B cell (primary cell): ENCODE measurements around the gene OAT. TPM values are rescaled to one million over a fixed set of nuclear protein-coding genes. Genes with fewer than 3 reads are reported as not detected.
"Not testable (repeated sequence)": the region's sequence is repeated elsewhere in the genome, so short reads cannot be mapped to it uniquely, and the experiment has no call there.

Experiments used
- ATAC-seq: fragments of 200-7000 bp; cut with Tn5 transposase; one replicate; pipeline ENCODE4 v1.10.0; 2021; ENCODE audit warnings: low read depth, mild to moderate bottlenecking, moderate number of reproducible peaks, moderate library complexity
- CTCF ChIA-PET: fragments of 350-600 bp; sonication (Branson Sonifier 250); formaldehyde crosslinking; loops from one replicate; lab custom pipeline; 2021; ENCODE audit warnings: antibody characterized with exemption, inconsistent platforms; lab: Charles Lee
- POLR2A ChIA-PET: fragments of 350-600 bp; sonication (Branson Sonifier 250); formaldehyde crosslinking; loops from one replicate; lab custom pipeline; 2021; ENCODE audit warnings: antibody characterized with exemption; lab: Charles Lee
- DNase-seq: peaks from one replicate; pipeline ENCODE4 v3.0.0; 2013
- H2AFZ ChIP-seq: 2 replicates; pipeline ENCODE4 v1.6.1; 2012; ENCODE audit warnings: mild to moderate bottlenecking, low read depth, low read length; ENCODE audit not compliant: insufficient read depth, poor library complexity, severe bottlenecking
- H3K27ac ChIP-seq, 2 donors: 1 replicate in 1 of 2; 2 replicates in 1 of 2; pipeline ENCODE4 v1.5.1; 2012 to 2013; ENCODE audit warnings: low read length in 2 of 2, mild to moderate bottlenecking in 2 of 2, moderate library complexity in 1 of 2
- H3K27me3 ChIP-seq, 4 experiments: fragments of 200-600 bp in 1 of 4; sonication (generic) in 1 of 4; replicated peaks in 1 of 4; 1 replicate in 2 of 4; 2 replicates in 2 of 4; pipeline versions ENCODE4 v1.6.1 to v1.7.0; 2013 to 2016; ENCODE audit warnings: low read length in 3 of 4, mild to moderate bottlenecking in 2 of 4, mixed read lengths in 1 of 4, moderate library complexity in 1 of 4; ENCODE audit not compliant: insufficient read depth in 4 of 4, control insufficient read depth in 3 of 4; ENCODE audit errors: control extremely low read depth in 1 of 4
- H3K36me3 ChIP-seq, 2 experiments: replicated peaks in 1 of 2; 1 replicate in 1 of 2; 2 replicates in 1 of 2; pipeline versions ENCODE4 v1.6.1 to v1.7.1; 2013; ENCODE audit warnings: low read length in 1 of 2; ENCODE audit not compliant: insufficient read depth in 2 of 2, control insufficient read depth in 1 of 2; ENCODE audit errors: control extremely low read depth in 1 of 2, extremely low read depth in 1 of 2
- H3K4me1 ChIP-seq, 2 donors: fragments of 200-600 bp in 1 of 2; sonication (generic) in 1 of 2; 1 replicate in 1 of 2; 2 replicates in 1 of 2; pipeline versions ENCODE4 v1.5.1 to v1.6.1; 2013 to 2017; ENCODE audit warnings: low read length in 2 of 2; ENCODE audit not compliant: control insufficient read depth in 2 of 2, insufficient read depth in 2 of 2
- H3K4me2 ChIP-seq: replicated peaks from 2 replicates; pipeline ENCODE3; 2012; ENCODE audit warnings: mild to moderate bottlenecking, low read depth, low read length; ENCODE audit not compliant: poor library complexity, severe bottlenecking
- H3K4me3 ChIP-seq, 5 experiments: fragments of 200-600 bp in 1 of 5; sonication (generic) in 1 of 5; 1 replicate in 3 of 5; 2 replicates in 2 of 5; pipeline versions ENCODE4 v1.5.1 to v1.7.0; 2011 to 2016; ENCODE audit warnings: low read length in 4 of 5, mild to moderate bottlenecking in 4 of 5, low read depth in 2 of 5, control low read depth in 1 of 5, moderate library complexity in 1 of 5; ENCODE audit not compliant: insufficient read depth in 1 of 5; ENCODE audit errors: control extremely low read depth in 1 of 5, extremely low read depth in 1 of 5
- H3K79me2 ChIP-seq: fragments of 200-600 bp; sonication (generic); one replicate; pipeline ENCODE4 v1.6.0; 2016; ENCODE audit warnings: low read length; ENCODE audit not compliant: control insufficient read depth, insufficient read depth
- H3K9ac ChIP-seq: fragments of 200-600 bp; sonication (generic); 2 replicates; pipeline ENCODE4 v1.6.1; 2017; ENCODE audit warnings: mild to moderate bottlenecking, low read length, moderate library complexity
- H3K9me3 ChIP-seq, 3 donors: one replicate each; pipeline versions ENCODE4 v1.6.1 to v1.7.1; 2013; ENCODE audit warnings: low read length in 2 of 3; ENCODE audit not compliant: control insufficient read depth in 2 of 3, insufficient read depth in 1 of 3; ENCODE audit errors: control extremely low read depth in 1 of 3
- H4K20me1 ChIP-seq: 2 replicates; pipeline ENCODE4 v1.6.0; 2012; ENCODE audit warnings: mild to moderate bottlenecking, low read length; ENCODE audit not compliant: insufficient read depth, control insufficient read depth, poor library complexity, severe bottlenecking
- H3K27ac Mint-ChIP-seq: one replicate; pipeline ENCODE4 v1.8.0; 2021; ENCODE audit warnings: mixed read lengths
- H3K27me3 Mint-ChIP-seq: one replicate; pipeline ENCODE4 v1.8.0; 2021; ENCODE audit warnings: mixed read lengths
- H3K4me1 Mint-ChIP-seq: one replicate; pipeline ENCODE4 v1.8.0; 2021; ENCODE audit warnings: mixed read lengths
- H3K4me3 Mint-ChIP-seq: one replicate; pipeline ENCODE4 v1.8.0; 2021; ENCODE audit warnings: mixed read lengths
- H3K9me3 Mint-ChIP-seq: one replicate; pipeline ENCODE4 v1.8.0; 2022; ENCODE audit warnings: mixed read lengths; ENCODE audit not compliant: insufficient read depth
- CTCF ChIP-seq: fragments of 200-600 bp; IDR thresholded peaks from one replicate; pipeline ENCODE4 v1.8.0; 2022; ENCODE audit warnings: antibody characterized with exemption, mild to moderate bottlenecking
- EZH2 ChIP-seq: IDR thresholded peaks from 2 replicates; pipeline ENCODE4 v1.6.1; 2012; ENCODE audit warnings: borderline replicate concordance, low read depth, mild to moderate bottlenecking, moderate library complexity, low read length; ENCODE audit not compliant: insufficient read depth, poor library complexity, severe bottlenecking
- WGBS: methylation state at CpG from one replicate; pipeline ENCODE4 v1.1.5; 2013; ENCODE audit warnings: missing lambda C conversion rate; ENCODE audit not compliant: insufficient coverage; 5-methylcytosine and 5-hydroxymethylcytosine counted together
- intact Hi-C: fragments of 100-400 bp; cut with micrococcal nuclease; formaldehyde crosslinking; loops from one replicate; pipeline ENCODE4 v1.10.0; 2022
- polyA plus RNA-seq: library from polyadenylated mRNA; depleted of rRNA; stranded (reverse); fragments of >200 nt; gene quantifications from 2 replicates; pipeline ENCODE4 v1.2.3, GENCODE V29; 2012
- total RNA-seq, 2 donors: library from RNA; stranded (reverse); fragments of 120-200 nt in 1 of 2; gene quantifications; 1 replicate in 1 of 2; 2 replicates in 1 of 2; pipeline versions ENCODE4 v1.2.3 to v1.2.4, GENCODE V29; 2013 to 2022

The OAT gene
- total and polyA plus RNA-seq, 2 donors (not counting 1 experiment from before 2014, with no cell fraction given), result 13.9 to 20.1 TPM

DNA sequence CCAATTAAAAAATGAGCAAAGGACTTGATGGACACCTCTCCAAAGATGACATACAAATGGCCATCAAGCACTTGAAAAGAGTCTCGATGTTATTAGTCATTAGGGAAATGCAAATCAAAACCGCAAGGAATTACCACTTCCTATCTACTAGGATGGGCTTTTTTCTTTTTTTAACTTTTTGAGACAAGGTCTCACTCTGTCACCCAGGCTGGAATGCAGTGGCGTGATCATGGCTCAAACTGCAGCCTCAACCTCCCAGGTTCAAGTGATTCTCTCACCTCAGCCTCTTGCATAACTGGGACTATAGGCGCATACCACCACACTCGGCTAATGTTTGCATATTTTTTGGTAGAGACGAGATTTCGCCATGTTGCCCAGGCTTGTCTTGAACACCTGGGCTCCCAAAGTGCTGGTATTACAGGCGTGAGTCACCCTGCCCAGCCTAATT, 17.5 kb upstream of the OAT start:
- Mint-ChIP-seq H3K9me3 (no peaks in the 10 kb centered on the region), H3K4me3 (peak overlapping the region; percentile 63), H3K27ac (peak overlapping the region; percentile 37), H3K27me3 (peaks cover 21% of the 10 kb centered on the region), H3K4me1 (peaks cover 6% of the 10 kb centered on the region)
- no peak overlapping the region for H3K27ac ChIP-seq
- ChIA-PET POLR2A (interaction anchor here (0.6 kb wide), 1 partner anchor 866 kb away, joined by 4 read pairs; no protein-coding TSS in a partner anchor), CTCF (no interaction called here)
- no peak for TF ChIP-seq CTCF
- TF ChIP-seq EZH2, result no peak
- intact Hi-C loops, result no loop called here
- H3K9me3 ChIP-seq, result no peaks in the 10 kb centered on the region
- H3K36me3 ChIP-seq, result no peaks in the 10 kb centered on the region
- no peaks in the 10 kb centered on the region for H4K20me1 ChIP-seq
- peaks cover 0 to 6% (median 0%) of the 10 kb centered on the region in 4 experiments for H3K27me3 ChIP-seq
- peak; percentile 24 for ATAC-seq
- H3K4me2 ChIP-seq, result peak overlapping the region; percentile 38
- H3K79me2 ChIP-seq, result no peaks in the 10 kb centered on the region
- no peak overlapping the region for H2AFZ ChIP-seq
- no peak overlapping the region for H3K9ac ChIP-seq
- DNase-seq, result no peak
- peaks cover 4 to 10% of the 10 kb centered on the region in 2 donors for H3K4me1 ChIP-seq
- H3K4me3 ChIP-seq, result no peak overlapping the region
- 79% methylated on average over 6 of the region's 8 CpGs for WGBS

DNA sequence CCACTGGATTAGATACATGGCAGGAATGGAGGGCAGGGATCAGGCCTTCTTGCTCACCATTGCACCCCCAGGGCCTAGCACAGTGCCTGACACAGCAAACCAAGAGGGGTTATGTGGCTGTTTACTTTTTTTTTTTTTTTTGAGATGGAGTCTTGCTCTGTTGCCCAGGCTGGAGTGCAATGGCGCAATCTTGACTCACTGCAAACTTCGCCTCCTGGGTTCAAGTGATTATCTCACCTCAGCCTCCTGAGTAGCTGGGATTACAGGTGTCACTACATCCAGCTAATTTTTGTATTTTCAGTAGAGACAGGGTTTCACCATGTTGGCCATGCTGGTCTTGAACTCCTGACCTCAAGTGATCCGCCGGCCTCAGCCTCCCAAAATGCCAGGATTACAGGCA, 17.0 kb upstream of the OAT start:
- H2AFZ ChIP-seq, intact Hi-C loops, H3K36me3 ChIP-seq, H3K27ac ChIP-seq, H3K4me3 Mint-ChIP-seq, H3K4me3 ChIP-seq, H3K27me3 ChIP-seq, ATAC-seq, H3K4me2 ChIP-seq, H3K9me3 Mint-ChIP-seq, DNase-seq, H3K4me1 ChIP-seq, H4K20me1 ChIP-seq, H3K9me3 ChIP-seq, H3K27ac Mint-ChIP-seq, H3K9ac ChIP-seq, CTCF ChIA-PET, H3K4me1 Mint-ChIP-seq, H3K79me2 ChIP-seq: not testable (repeated sequence)
- 100% methylated on average over 2 of the region's 4 CpGs for WGBS
- POLR2A ChIA-PET, result interaction anchor here (0.6 kb wide), 1 partner anchor 865 kb away, joined by 4 read pairs; no protein-coding TSS in a partner anchor
- peaks cover 20% of the 10 kb centered on the region for H3K27me3 Mint-ChIP-seq
